Lower lobe of right lung (tissue), 2 donors: ENCODE data around the gene TUT1. TPM values are rescaled to one million over a fixed set of nuclear protein-coding genes. Genes with fewer than 3 reads are reported as not detected.
"Not testable (repeated sequence)": the region's sequence is repeated elsewhere in the genome, so short reads cannot be mapped to it uniquely, and the experiment has no call there.

ENCODE experiments used
- ATAC-seq, 2 donors: fragments of 200-7000 bp; cut with Tn5 transposase; one replicate each; pipeline ENCODE4 v1.9.1; 2020 to 2022; ENCODE audit warnings: mild to moderate bottlenecking in 2 of 2, moderate library complexity in 2 of 2
- DNase-seq: peaks from one replicate; pipeline ENCODE4 v3.0.0-alpha.2; 2020
- H3K27ac ChIP-seq: fragments of 200-600 bp; one replicate; pipeline ENCODE4 v1.8.0; 2022
- H3K27me3 ChIP-seq: fragments of 200-600 bp; one replicate; pipeline ENCODE4 v1.8.0; 2022; ENCODE audit warnings: low read depth
- H3K36me3 ChIP-seq: fragments of 200-600 bp; one replicate; pipeline ENCODE4 v1.8.0; 2022; ENCODE audit warnings: mild to moderate bottlenecking
- H3K4me1 ChIP-seq: fragments of 200-600 bp; one replicate; pipeline ENCODE4 v1.8.0; 2022
- H3K4me3 ChIP-seq: fragments of 200-600 bp; one replicate; pipeline ENCODE4 v1.8.0; 2022; ENCODE audit warnings: mild to moderate bottlenecking
- H3K9me3 ChIP-seq: fragments of 200-600 bp; one replicate; pipeline ENCODE4 v1.8.0; 2022
- CTCF ChIP-seq: fragments of 200-600 bp; IDR thresholded peaks from one replicate; pipeline ENCODE4 v1.8.0; 2022; ENCODE audit warnings: antibody characterized with exemption, mild to moderate bottlenecking
- intact Hi-C: fragments of 100-400 bp; cut with DNase I; formaldehyde crosslinking; loops from one replicate; pipeline ENCODE4 v1.11.0; 2022
- total RNA-seq: library from RNA; stranded (reverse); fragmentation: NEBNext Ultra II Directional; extraction: Animal tissue kit (Norgen Biotek cat#: 25700); gene quantifications from one replicate; pipeline ENCODE4 v1.2.1, GENCODE V29; 2021
- donor health status: DM: no; HTN: yes; CAD: no; lungs with severe emphysema.

TUT1 gene
- total RNA-seq, 1 donor from 2014 or later = 15.8 TPM

- ATAC-seq (no peak), DNase-seq (no peak)
- no peaks in the 10 kb centered on the region for H3K9me3 ChIP-seq
- H3K36me3 ChIP-seq = peaks cover 95% of the 10 kb centered on the region
- peaks cover 10% of the 10 kb centered on the region for H3K4me1 ChIP-seq
- no peak for TF ChIP-seq CTCF
- H3K27ac ChIP-seq = no peak overlapping the region
- intact Hi-C loops = no loop called here
- no peak overlapping the region for H3K4me3 ChIP-seq
- H3K27me3 ChIP-seq = no peaks in the 10 kb centered on the region
These were observed 25.1 kb downstream of the TUT1 start for GRCh38 chr11:62566247-62566646.

GRCh38 chr11:62565100-62565802 is 26.1 kb downstream of the TUT1 start:
- Histone ChIP-seq H3K4me1 (peaks cover 14% of the 10 kb centered on the region), H3K27ac (no peak overlapping the region), H3K36me3 (peaks cover 85% of the 10 kb centered on the region), H3K9me3 (no peaks in the 10 kb centered on the region), H3K4me3 (no peak overlapping the region), H3K27me3 (no peaks in the 10 kb centered on the region)
- no peak for ATAC-seq
- intact Hi-C loops = no loop called here
- no peak for DNase-seq
- no peak for TF ChIP-seq CTCF

- ATAC-seq, intact Hi-C loops, DNase-seq, H3K27me3 ChIP-seq, H3K4me3 ChIP-seq, H3K9me3 ChIP-seq: not testable (repeated sequence)
- Histone ChIP-seq H3K36me3 (peaks cover 72% of the 10 kb centered on the region), H3K4me1 (peaks cover 34% of the 10 kb centered on the region), H3K27ac (peak overlapping the region; percentile 76)
These were observed 29.6 kb downstream of the TUT1 start for GRCh38 chr11:62561677-62562230.

- intact Hi-C loops = no loop called here
- Histone ChIP-seq H3K36me3 (peaks cover 61% of the 10 kb centered on the region), H3K9me3 (no peaks in the 10 kb centered on the region), H3K27ac (peak overlapping the region; percentile 76), H3K4me3 (no peak overlapping the region), H3K4me1 (peaks cover 45% of the 10 kb centered on the region), H3K27me3 (no peaks in the 10 kb centered on the region)
- ATAC-seq = peak; percentile 87 to 90
- DNase-seq = peak; percentile 90
- TF ChIP-seq CTCF = peak; percentile 80
These were observed 30.7 kb downstream of the TUT1 start for GRCh38 chr11:62560566-62561103.

GRCh38 chr11:62559626-62560025 is 31.7 kb downstream of the TUT1 start:
- H3K4me3 ChIP-seq, intact Hi-C loops, ATAC-seq, DNase-seq, H3K9me3 ChIP-seq, H3K27me3 ChIP-seq: not testable (repeated sequence)
- peaks cover 51% of the 10 kb centered on the region for H3K36me3 ChIP-seq
- H3K27ac ChIP-seq = peak overlapping the region; percentile 76
- peaks cover 55% of the 10 kb centered on the region for H3K4me1 ChIP-seq

GRCh38 chr11:62559204-62559603 is 32.1 kb downstream of the TUT1 start:
- no peaks in the 10 kb centered on the region for H3K27me3 ChIP-seq
- no peaks in the 10 kb centered on the region for H3K9me3 ChIP-seq
- peaks cover 59% of the 10 kb centered on the region for H3K4me1 ChIP-seq
- peaks cover 50% of the 10 kb centered on the region for H3K36me3 ChIP-seq
- TF ChIP-seq CTCF = no peak
- ATAC-seq = no peak
- peak overlapping the region; percentile 76 for H3K27ac ChIP-seq
- intact Hi-C loops = no loop called here
- no peak overlapping the region for H3K4me3 ChIP-seq
- no peak for DNase-seq
